ENCODE results near the gene EFHC2.

GRCh38 chrX:44105228-44105913, 238.1 kb downstream of the EFHC2 start:
- TF ChIP-seq ZFP30 (CRISPR knock-in tag; IDR thresholded peaks at IDR 0.05) (no peak), ARNTL (CRISPR knock-in tag; IDR thresholded peaks at IDR 0.05; ENCODE audit: borderline replicate concordance, low read depth) (no peak)
